Ovary (tissue), 3 donors: ENCODE measurements around the gene GAREM1.

ENCODE experiments used
- CTCF ChIP-seq, 3 donors: fragments of 450-650 bp in 2 of 3; fragments of 200-600 bp in 1 of 3; IDR thresholded peaks; one replicate each; pipeline versions ENCODE4 v1.5.1 to v1.8.0; 2016 to 2022; ENCODE audit warnings: antibody characterized with exemption in 3 of 3, mild to moderate bottlenecking in 1 of 3
- EP300 ChIP-seq: sonication (generic); formaldehyde crosslinking; IDR thresholded peaks from one replicate; pipeline ENCODE4 v1.6.1; 2017; ENCODE audit warnings: antibody characterized with exemption
- donor health status: DM: no; HTN: no; CAD: no.

- TF ChIP-seq CTCF (IDR thresholded peaks at IDR 0.05), result no peak
- no peak for TF ChIP-seq EP300
These were observed 151.6 kb downstream of the GAREM1 start for GRCh38 chr18:32319084-32319483.
